GM06990 (cell line): ENCODE measurements around the gene KCNN3.

ENCODE experiments used
- DNase-seq: peaks from one replicate; pipeline ENCODE4 v3.0.0-alpha.2; 2011; ENCODE audit not compliant: insufficient read length; ENCODE audit errors: extremely low read depth
- H3K27me3 ChIP-seq: replicated peaks from 2 replicates; pipeline ENCODE4 v1.6.0; 2011; ENCODE audit warnings: low read length; ENCODE audit not compliant: control insufficient read depth, insufficient read depth
- H3K36me3 ChIP-seq: 2 replicates; pipeline ENCODE4 v1.5.1; 2011; ENCODE audit warnings: low read length; ENCODE audit not compliant: control insufficient read depth, insufficient read depth
- H3K4me3 ChIP-seq: replicated peaks from 2 replicates; pipeline ENCODE4 v1.5.1; 2011; ENCODE audit warnings: low read depth, mild to moderate bottlenecking, control low read depth, low read length
- CTCF ChIP-seq: IDR thresholded peaks from 2 replicates; pipeline ENCODE4 v1.5.1; 2011; ENCODE audit warnings: low read length, control low read depth, mild to moderate bottlenecking, inconsistent platforms; ENCODE audit not compliant: insufficient read depth, poor library complexity, severe bottlenecking

KCNN3 gene

GRCh38 chr1:154752273-154753030 is 117.6 kb downstream of the KCNN3 start:
- Histone ChIP-seq H3K4me3 (no peak overlapping the region), H3K27me3 (no peaks in the 10 kb centered on the region), H3K36me3 (peaks cover 2% of the 10 kb centered on the region; the same call in 1 of the 2 replicates)
- TF ChIP-seq CTCF: peak; percentile 41
- no peak for DNase-seq

- Histone ChIP-seq H3K36me3 (peaks cover 2% of the 10 kb centered on the region; the same call in 1 of the 2 replicates), H3K27me3 (no peaks in the 10 kb centered on the region), H3K4me3 (no peak overlapping the region)
- no peak for DNase-seq
- no peak for TF ChIP-seq CTCF
These were observed 118.4 kb downstream of the KCNN3 start for GRCh38 chr1:154751690-154752089.

GRCh38 chr1:154750681-154751665 is 119.1 kb downstream of the KCNN3 start:
- H3K36me3 ChIP-seq: peaks cover 2% of the 10 kb centered on the region; the same call in 1 of the 2 replicates
- no peak for TF ChIP-seq CTCF
- no peaks in the 10 kb centered on the region for H3K27me3 ChIP-seq
- no peak for DNase-seq
- no peak overlapping the region for H3K4me3 ChIP-seq

GRCh38 chr1:154749078-154749760 is 120.9 kb downstream of the KCNN3 start:
- Histone ChIP-seq H3K36me3 (peaks cover 2% of the 10 kb centered on the region), H3K27me3 (no peaks in the 10 kb centered on the region), H3K4me3 (no peak overlapping the region)
- TF ChIP-seq CTCF: peak; percentile 60
- no peak for DNase-seq

- H3K36me3 ChIP-seq: no peaks in the 10 kb centered on the region; the same call in none of the 2 replicates
- TF ChIP-seq CTCF: no peak
- H3K4me3 ChIP-seq: no peak overlapping the region
- no peaks in the 10 kb centered on the region for H3K27me3 ChIP-seq
- DNase-seq: no peak
These were observed 121.7 kb downstream of the KCNN3 start for GRCh38 chr1:154748405-154748775.
